Upper lobe of right lung (tissue), 1 donor: Measurements from ENCODE around the gene HSPH1. TPM values are rescaled to one million over a fixed set of nuclear protein-coding genes. Genes with fewer than 3 reads are reported as not detected.
"Not testable (repeated sequence)": the region's sequence is repeated elsewhere in the genome, so short reads cannot be mapped to it uniquely, and the experiment has no call there.

Experiments used
- ATAC-seq: fragments of 200-7000 bp; cut with Tn5 transposase; one replicate; pipeline ENCODE4 v1.9.1; 2020; ENCODE audit warnings: mild to moderate bottlenecking, moderate library complexity
- DNase-seq: peaks from one replicate; pipeline ENCODE4 v3.0.0-alpha.2; 2020
- H3K27ac ChIP-seq: fragments of 200-600 bp; one replicate; pipeline ENCODE4 v1.8.0; 2022
- H3K27me3 ChIP-seq: fragments of 200-600 bp; one replicate; pipeline ENCODE4 v1.8.0; 2022; ENCODE audit warnings: mild to moderate bottlenecking
- H3K36me3 ChIP-seq: fragments of 200-600 bp; one replicate; pipeline ENCODE4 v1.8.0; 2022
- H3K4me1 ChIP-seq: fragments of 200-600 bp; one replicate; pipeline ENCODE4 v1.8.0; 2022
- H3K4me3 ChIP-seq: fragments of 200-600 bp; one replicate; pipeline ENCODE4 v1.8.0; 2022; ENCODE audit warnings: mild to moderate bottlenecking
- H3K9me3 ChIP-seq: fragments of 200-600 bp; one replicate; pipeline ENCODE4 v1.8.0; 2022
- intact Hi-C: fragments of 100-400 bp; cut with DNase I; formaldehyde crosslinking; loops from one replicate; pipeline ENCODE4 v1.11.0; 2022
- total RNA-seq: library from RNA; stranded (reverse); fragmentation: NEBNext Ultra II Directional; extraction: Animal tissue kit (Norgen Biotek cat#: 25700); gene quantifications from one replicate; pipeline ENCODE4 v1.2.1, GENCODE V29; 2021
- TF ChIP-seq, protein P1 (sequence below): fragments of 200-600 bp; IDR thresholded peaks from one replicate; pipeline ENCODE4 v1.8.0; 2022; ENCODE audit warnings: antibody characterized with exemption
- donor health status: DM: no; HTN: yes; CAD: no; lungs with severe emphysema.

The HSPH1 gene
- total RNA-seq, 1 donor from 2014 or later: 79.8 TPM

DNA sequence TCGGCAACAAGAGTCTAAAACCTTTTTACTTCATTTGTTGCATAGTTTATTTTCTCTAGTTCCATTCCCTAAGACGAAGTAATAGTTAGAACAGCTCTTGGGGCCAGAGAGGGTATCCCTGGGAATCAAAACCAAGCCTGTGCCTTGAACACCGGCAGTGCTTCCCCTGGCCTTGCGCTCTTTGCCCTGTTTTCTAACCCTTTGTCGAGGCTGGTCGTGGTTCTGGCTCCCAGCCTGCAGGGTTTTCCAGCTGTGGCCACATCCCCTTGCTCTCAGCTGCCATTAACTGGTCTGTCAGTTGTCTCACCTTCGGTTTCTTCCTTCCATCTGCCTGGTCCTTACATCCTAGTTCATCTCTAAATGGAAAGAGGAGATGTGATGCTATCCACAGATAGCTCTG lies 61.0 kb downstream of the HSPH1 start:
- no peak for DNase-seq
- Histone ChIP-seq H3K36me3 (no peaks in the 10 kb centered on the region), H3K9me3 (no peaks in the 10 kb centered on the region), H3K4me3 (no peak overlapping the region), H3K27me3 (peaks cover 5% of the 10 kb centered on the region), H3K4me1 (no peaks in the 10 kb centered on the region), H3K27ac (no peak overlapping the region)
- TF ChIP-seq, protein P1, sequence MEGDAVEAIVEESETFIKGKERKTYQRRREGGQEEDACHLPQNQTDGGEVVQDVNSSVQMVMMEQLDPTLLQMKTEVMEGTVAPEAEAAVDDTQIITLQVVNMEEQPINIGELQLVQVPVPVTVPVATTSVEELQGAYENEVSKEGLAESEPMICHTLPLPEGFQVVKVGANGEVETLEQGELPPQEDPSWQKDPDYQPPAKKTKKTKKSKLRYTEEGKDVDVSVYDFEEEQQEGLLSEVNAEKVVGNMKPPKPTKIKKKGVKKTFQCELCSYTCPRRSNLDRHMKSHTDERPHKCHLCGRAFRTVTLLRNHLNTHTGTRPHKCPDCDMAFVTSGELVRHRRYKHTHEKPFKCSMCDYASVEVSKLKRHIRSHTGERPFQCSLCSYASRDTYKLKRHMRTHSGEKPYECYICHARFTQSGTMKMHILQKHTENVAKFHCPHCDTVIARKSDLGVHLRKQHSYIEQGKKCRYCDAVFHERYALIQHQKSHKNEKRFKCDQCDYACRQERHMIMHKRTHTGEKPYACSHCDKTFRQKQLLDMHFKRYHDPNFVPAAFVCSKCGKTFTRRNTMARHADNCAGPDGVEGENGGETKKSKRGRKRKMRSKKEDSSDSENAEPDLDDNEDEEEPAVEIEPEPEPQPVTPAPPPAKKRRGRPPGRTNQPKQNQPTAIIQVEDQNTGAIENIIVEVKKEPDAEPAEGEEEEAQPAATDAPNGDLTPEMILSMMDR: no peak
- no peak for ATAC-seq
- intact Hi-C loops: no loop called here

DNA sequence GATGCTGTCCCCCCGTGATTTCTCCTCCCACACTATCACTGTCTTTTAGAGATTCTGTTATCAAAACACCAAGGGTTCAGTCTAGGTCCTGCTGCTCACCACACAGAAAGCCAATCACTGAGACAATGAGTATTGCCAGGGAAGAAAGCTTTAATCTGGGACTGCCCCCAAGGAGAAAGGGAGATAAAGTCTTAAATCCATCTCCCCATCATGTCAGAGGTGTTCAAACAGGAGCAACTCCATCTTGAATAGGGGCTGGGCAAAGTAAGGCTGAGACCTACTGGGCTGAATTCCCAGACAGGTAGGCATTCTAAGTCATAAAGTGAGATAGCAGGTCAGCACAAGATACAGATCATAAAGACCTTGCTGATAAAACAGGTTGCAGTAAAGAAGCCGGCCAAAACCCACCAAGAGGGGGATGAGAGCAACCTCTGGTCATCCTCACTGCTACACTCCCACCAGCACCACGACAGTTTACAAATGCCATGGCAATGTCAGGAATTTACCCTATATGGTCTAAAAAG lies 63.7 kb downstream of the HSPH1 start:
- ATAC-seq, H3K4me3 ChIP-seq, H3K27me3 ChIP-seq, DNase-seq, H3K27ac ChIP-seq, H3K36me3 ChIP-seq, intact Hi-C loops, H3K4me1 ChIP-seq, H3K9me3 ChIP-seq: not testable (repeated sequence)

DNA sequence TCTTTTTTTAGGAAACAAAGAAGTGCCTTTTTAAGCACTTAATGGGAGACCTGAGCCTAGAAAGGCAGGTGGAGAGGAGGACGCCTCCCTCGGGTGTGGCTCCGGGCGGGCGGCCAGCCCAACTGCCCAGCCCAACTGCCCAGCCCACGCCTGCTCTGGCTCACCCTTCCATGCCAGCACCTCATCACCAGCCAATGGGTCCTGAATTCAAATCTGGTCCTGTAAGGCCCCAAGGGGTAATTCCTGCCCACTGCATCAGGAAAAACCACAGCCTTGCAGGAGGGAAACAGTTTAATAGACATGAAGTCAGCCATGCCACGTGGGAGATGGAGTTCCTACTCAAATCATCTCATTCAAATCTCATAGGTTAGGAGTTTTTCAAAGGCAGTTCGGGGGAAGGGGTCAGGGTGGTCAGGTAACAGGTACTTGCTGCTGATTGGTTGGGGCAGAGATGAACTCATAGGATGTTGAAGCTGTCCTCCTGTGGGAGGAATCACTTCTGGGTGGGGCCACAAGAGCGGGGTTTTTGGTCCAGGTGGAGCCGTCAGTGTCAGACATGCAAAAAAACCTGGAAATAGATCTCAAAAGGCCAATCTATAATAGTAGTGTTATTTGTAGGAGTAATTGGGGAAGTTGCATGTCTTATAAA lies 64.9 kb downstream of the HSPH1 start:
- intact Hi-C loops: no loop called here
- ATAC-seq: peak; percentile 73

DNA sequence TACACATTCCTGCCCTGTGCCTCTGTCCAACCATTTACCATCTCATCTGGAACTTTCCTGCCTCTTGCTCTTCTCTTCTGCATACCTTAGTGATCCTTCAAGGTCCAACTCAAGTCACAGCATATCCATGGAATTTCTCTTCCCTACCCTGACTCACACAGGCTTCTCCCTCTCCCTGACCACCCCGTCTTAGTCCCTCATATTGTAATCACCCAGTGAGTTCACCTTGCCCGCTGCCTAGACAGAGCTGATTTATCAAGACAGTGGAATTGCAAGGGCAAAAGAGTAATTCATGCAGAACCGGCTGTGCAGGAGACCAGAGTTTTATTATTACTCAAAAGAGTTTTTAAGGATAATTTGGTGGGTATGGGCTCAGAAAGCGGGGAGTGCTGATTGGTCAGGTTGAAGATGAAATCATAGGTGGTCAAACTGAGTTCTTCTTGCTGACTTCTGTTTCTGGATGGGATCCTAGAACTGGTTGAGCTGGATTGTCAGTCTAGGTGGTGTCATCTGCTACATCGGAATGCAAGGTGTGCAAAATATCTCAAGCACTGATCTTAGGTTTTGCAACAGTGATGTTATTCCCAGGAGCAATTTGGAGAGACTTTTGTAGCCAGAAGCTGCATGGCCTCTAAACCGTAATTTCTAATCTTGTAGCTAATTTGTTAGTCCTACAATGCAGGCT lies 67.2 kb downstream of the HSPH1 start:
- H3K36me3 ChIP-seq: no peaks in the 10 kb centered on the region
- no peak overlapping the region for H3K27ac ChIP-seq
- no peak overlapping the region for H3K4me3 ChIP-seq
- TF ChIP-seq, protein P1: no peak
- ATAC-seq (no peak), DNase-seq (no peak)
- no peaks in the 10 kb centered on the region for H3K9me3 ChIP-seq
- peaks cover 5% of the 10 kb centered on the region for H3K27me3 ChIP-seq
- intact Hi-C loops: no loop called here
- H3K4me1 ChIP-seq: no peaks in the 10 kb centered on the region

More for the DNA sequence above, 64.9 kb downstream of the HSPH1 start:
- Histone ChIP-seq H3K27me3 (peaks cover 5% of the 10 kb centered on the region), H3K36me3 (no peaks in the 10 kb centered on the region), H3K4me3 (no peak overlapping the region), H3K27ac (no peak overlapping the region), H3K4me1 (no peaks in the 10 kb centered on the region), H3K9me3 (no peaks in the 10 kb centered on the region)
- peak; percentile 74 for DNase-seq
- TF ChIP-seq, protein P1: no peak

DNA sequence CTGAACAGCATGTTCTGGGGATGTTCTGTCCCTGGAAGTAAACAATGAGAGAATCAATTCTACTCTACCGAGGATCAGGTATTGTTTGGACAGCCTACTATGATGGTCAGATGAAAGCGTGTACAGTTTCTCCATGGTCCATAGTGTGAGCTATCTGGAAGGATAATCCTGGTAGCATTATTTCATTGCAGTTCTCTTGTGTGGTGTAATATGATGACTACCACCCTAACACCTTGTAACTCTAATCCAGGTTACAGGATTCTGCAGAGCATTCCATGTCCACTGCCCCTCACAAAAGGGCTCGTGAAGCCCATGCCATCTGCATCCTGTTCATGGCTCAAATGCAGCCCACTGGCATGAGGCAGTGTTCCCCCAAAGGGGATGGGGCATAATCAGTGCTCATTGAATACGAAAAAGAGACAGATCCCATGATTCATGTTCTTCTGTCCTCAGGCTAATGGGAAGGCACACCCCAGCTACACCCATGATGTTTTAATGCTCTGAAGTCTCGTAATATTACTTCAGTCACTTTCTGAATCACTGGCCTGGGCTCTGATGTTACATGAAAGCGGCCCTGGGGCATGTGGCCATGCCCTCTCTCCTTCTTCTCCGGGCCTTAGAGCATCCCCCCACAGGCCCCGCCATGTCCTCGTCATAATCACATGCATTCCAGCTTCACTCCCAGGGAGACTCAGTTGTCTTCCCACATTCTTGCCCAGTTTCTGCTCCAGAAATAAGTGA lies 68.4 kb downstream of the HSPH1 start:
- ATAC-seq: no peak
- no peak overlapping the region for H3K27ac ChIP-seq
- peaks cover 5% of the 10 kb centered on the region for H3K27me3 ChIP-seq
- no peak overlapping the region for H3K4me3 ChIP-seq
- H3K4me1 ChIP-seq: no peaks in the 10 kb centered on the region
- intact Hi-C loops: no loop called here
- TF ChIP-seq, protein P1: no peak
- no peak for DNase-seq
- H3K9me3 ChIP-seq: no peaks in the 10 kb centered on the region
- H3K36me3 ChIP-seq: no peaks in the 10 kb centered on the region

DNA sequence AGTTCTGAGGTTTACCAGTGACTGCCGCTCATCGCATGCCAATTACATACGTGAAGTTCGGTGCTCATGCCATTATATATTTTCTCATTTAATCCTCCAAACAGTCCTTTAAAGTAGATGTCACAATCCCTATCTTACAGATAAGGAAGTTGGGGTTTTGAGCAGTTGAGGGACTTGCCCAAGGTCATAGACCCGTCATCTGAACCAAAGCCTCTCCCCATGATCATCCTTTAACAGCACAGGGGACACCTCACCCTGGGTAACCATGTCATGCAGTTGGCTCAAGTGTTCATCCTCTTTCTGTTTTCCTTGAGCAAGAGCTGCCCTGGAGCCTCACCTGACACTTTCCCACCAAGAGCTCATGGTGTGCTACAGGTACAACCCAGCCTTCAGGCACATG lies 69.1 kb downstream of the HSPH1 start:
- ATAC-seq: no peak
- H3K27ac ChIP-seq: no peak overlapping the region
- intact Hi-C loops: no loop called here

More for the DNA sequence above, 69.1 kb downstream of the HSPH1 start:
- TF ChIP-seq, protein P1: no peak
- Histone ChIP-seq H3K9me3 (no peaks in the 10 kb centered on the region), H3K4me1 (no peaks in the 10 kb centered on the region), H3K27me3 (no peaks in the 10 kb centered on the region), H3K36me3 (no peaks in the 10 kb centered on the region), H3K4me3 (no peak overlapping the region)
- DNase-seq: no peak
